DND-41 (cell line): ENCODE data around the gene WDFY4.

ENCODE experiments used
- ATAC-seq: fragments of 200-7000 bp; cut with Tn5 transposase; 3 replicates; pipeline ENCODE4 v1.9.1; 2021; ENCODE audit warnings: low read depth; ENCODE audit not compliant: insufficient read depth
- DNase-seq: peaks from one replicate; pipeline ENCODE4 v3.0.0-alpha.2; 2020
- H2AFZ ChIP-seq: 2 replicates; pipeline ENCODE4 v1.6.0; 2012; ENCODE audit warnings: low read depth, low read length
- H3K27ac ChIP-seq: 2 replicates; pipeline ENCODE4 v1.5.1; 2012; ENCODE audit warnings: low read length, inconsistent platforms
- H3K27me3 ChIP-seq: fragments of 200-600 bp; sonication (generic); 2 replicates; pipeline ENCODE4 v1.6.0; 2012; ENCODE audit warnings: low read length, mild to moderate bottlenecking, inconsistent platforms; ENCODE audit not compliant: insufficient read depth, poor library complexity
- H3K36me3 ChIP-seq: 2 replicates; pipeline ENCODE4 v1.5.1; 2012; ENCODE audit warnings: low read length, inconsistent platforms; ENCODE audit not compliant: insufficient read depth
- H3K4me1 ChIP-seq: 2 replicates; pipeline ENCODE4 v1.5.1; 2012; ENCODE audit warnings: mild to moderate bottlenecking, low read length; ENCODE audit not compliant: insufficient read depth
- H3K4me2 ChIP-seq: 2 replicates; pipeline ENCODE4 v1.6.0; 2012; ENCODE audit warnings: mild to moderate bottlenecking, moderate library complexity, low read length, inconsistent platforms; ENCODE audit not compliant: insufficient read depth
- H3K4me3 ChIP-seq, 2 experiments: fragments of 200-600 bp in 1 of 2; shearing (Covaris generic) in 1 of 2; 2 replicates each; pipeline ENCODE4 v1.5.1; 2012 to 2016; ENCODE audit warnings: inconsistent platforms in 2 of 2, low read length in 2 of 2, mild to moderate bottlenecking in 2 of 2, low read depth in 1 of 2, moderate library complexity in 1 of 2
- H3K79me2 ChIP-seq: 2 replicates; pipeline ENCODE4 v1.6.0; 2012; ENCODE audit warnings: low read length, inconsistent platforms; ENCODE audit not compliant: insufficient read depth
- H3K9ac ChIP-seq: 2 replicates; pipeline ENCODE4 v1.6.0; 2012; ENCODE audit warnings: low read depth, mild to moderate bottlenecking, inconsistent platforms, low read length, moderate library complexity
- H3K9me3 ChIP-seq: 2 replicates; pipeline ENCODE4 v1.5.1; 2012; ENCODE audit warnings: low read length, moderate library complexity, mild to moderate bottlenecking, inconsistent platforms; ENCODE audit not compliant: insufficient read depth, severe bottlenecking
- H4K20me1 ChIP-seq: 2 replicates; pipeline ENCODE4 v1.6.0; 2012; ENCODE audit warnings: low read length; ENCODE audit not compliant: insufficient read depth
- CTCF ChIP-seq: IDR thresholded peaks from 2 replicates; pipeline ENCODE4 v1.5.1; 2012; ENCODE audit warnings: borderline replicate concordance, low read length, moderate library complexity, mild to moderate bottlenecking; ENCODE audit not compliant: poor library complexity, severe bottlenecking; ENCODE audit errors: extremely low read depth
- EZH2 ChIP-seq: IDR thresholded peaks from 3 replicates; pipeline ENCODE4 v1.6.1; 2012; ENCODE audit warnings: borderline replicate concordance, low read depth, mild to moderate bottlenecking, moderate library complexity, low read length, inconsistent platforms; ENCODE audit not compliant: severe bottlenecking

WDFY4 gene

GRCh38 chr10:48740988-48741387 lies 56.3 kb downstream of the WDFY4 start:
- no peak for ATAC-seq
- no peaks in the 10 kb centered on the region for H3K4me1 ChIP-seq
- H3K9me3 ChIP-seq, result no peaks in the 10 kb centered on the region
- H4K20me1 ChIP-seq, result no peaks in the 10 kb centered on the region
- DNase-seq, result no peak
- no peak overlapping the region for H2AFZ ChIP-seq
- H3K36me3 ChIP-seq, result no peaks in the 10 kb centered on the region
- H3K4me3 ChIP-seq, result no peak overlapping the region
- H3K27me3 ChIP-seq, result peaks cover 8% of the 10 kb centered on the region
- no peak overlapping the region for H3K4me2 ChIP-seq
- H3K27ac ChIP-seq, result no peak overlapping the region
- TF ChIP-seq CTCF (no peak), EZH2 (no peak)
- no peaks in the 10 kb centered on the region for H3K79me2 ChIP-seq
- no peak overlapping the region for H3K9ac ChIP-seq

GRCh38 chr10:48742891-48743860 lies 58.5 kb downstream of the WDFY4 start:
- no peak for ATAC-seq
- no peak overlapping the region for H2AFZ ChIP-seq
- TF ChIP-seq CTCF, result no peak
- no peak for TF ChIP-seq EZH2

GRCh38 chr10:48744587-48744986 lies 59.9 kb downstream of the WDFY4 start:
- Histone ChIP-seq H3K9me3 (no peaks in the 10 kb centered on the region), H2AFZ (no peak overlapping the region), H3K4me2 (no peak overlapping the region), H3K9ac (no peak overlapping the region), H4K20me1 (no peaks in the 10 kb centered on the region), H3K79me2 (no peaks in the 10 kb centered on the region), H3K4me1 (no peaks in the 10 kb centered on the region), H3K27ac (no peak overlapping the region), H3K36me3 (no peaks in the 10 kb centered on the region), H3K27me3 (no peaks in the 10 kb centered on the region), H3K4me3 (no peak overlapping the region)
- TF ChIP-seq EZH2 (no peak), CTCF (no peak)
- DNase-seq (no peak), ATAC-seq (no peak)

More at GRCh38 chr10:48742891-48743860, 58.5 kb downstream of the WDFY4 start:
- Histone ChIP-seq H4K20me1 (no peaks in the 10 kb centered on the region), H3K79me2 (no peaks in the 10 kb centered on the region), H3K4me1 (no peaks in the 10 kb centered on the region), H3K4me3 (no peak overlapping the region), H3K36me3 (no peaks in the 10 kb centered on the region), H3K9me3 (no peaks in the 10 kb centered on the region), H3K4me2 (no peak overlapping the region), H3K27ac (no peak overlapping the region), H3K9ac (no peak overlapping the region), H3K27me3 (peaks cover 1% of the 10 kb centered on the region)
- DNase-seq, result no peak
